Measurements from ENCODE around the gene NECTIN2. TPM values are rescaled to one million over a fixed set of nuclear protein-coding genes. Genes with fewer than 3 reads are reported as not detected.
"Not testable (repeated sequence)": the region's sequence is repeated elsewhere in the genome, so short reads cannot be mapped to it uniquely, and the experiment has no call there.

Gene NECTIN2
- total RNA-seq, 1 experiment from 2014 or later, result 176 TPM

- Histone ChIP-seq H3T11ph (ENCODE audit: low read length) (no peak overlapping the region), H2AFZ (ENCODE audit: low read length) (no peak overlapping the region), H3K27ac (ENCODE audit: insufficient read length, low read depth, low read length) (no peak overlapping the region), H3K79me2 (ENCODE audit: insufficient read depth, low read length) (no peaks in the 10 kb centered on the region), H2AK5ac (ENCODE audit: insufficient read length, low read length) (no peak overlapping the region), H4K8ac (replicated peaks; ENCODE audit: insufficient read length, low read depth, low read length) (no peak overlapping the region), H2BK120ac (ENCODE audit: low read depth, low read length, poor library complexity, severe bottlenecking) (no peak overlapping the region), H4K20me1 (ENCODE audit: control insufficient read depth, insufficient read depth, insufficient read length) (no peaks in the 10 kb centered on the region), H2BK15ac (ENCODE audit: low read depth, low read length) (no peak overlapping the region), H3K18ac (ENCODE audit: insufficient read length, low read depth, low read length) (no peak overlapping the region), H3K4ac (ENCODE audit: low read depth, low read length) (no peak overlapping the region), H3K9ac (ENCODE audit: extremely low read depth, insufficient read length, low read length) (no peak overlapping the region), H3K56ac (ENCODE audit: insufficient read length, low read depth, low read length) (no peak overlapping the region), H3K14ac (ENCODE audit: insufficient read depth, low read length) (no peak overlapping the region), H2BK5ac (ENCODE audit: insufficient read length, low read length) (no peak overlapping the region), H3K23ac (ENCODE audit: insufficient read length, low read depth, low read length) (no peak overlapping the region), H3K9me3 (ENCODE audit: control insufficient read depth, low read depth, low read length) (no peaks in the 10 kb centered on the region), H3K23me2 (ENCODE audit: insufficient read length, low read depth, low read length, poor library complexity, severe bottlenecking) (no peaks in the 10 kb centered on the region), H3K27me3 (ENCODE audit: insufficient read depth, low read length) (peaks cover 10% of the 10 kb centered on the region), H2BK20ac (ENCODE audit: low read depth, low read length, poor library complexity, severe bottlenecking) (no peak overlapping the region), H3K4me2 (ENCODE audit: insufficient read depth, insufficient read length, low read length) (no peak overlapping the region), H3K79me1 (ENCODE audit: insufficient read depth, low read depth, low read length, poor library complexity, severe bottlenecking) (no peaks in the 10 kb centered on the region), H2BK12ac (ENCODE audit: insufficient read length, low read depth, low read length) (no peak overlapping the region), H4K5ac (ENCODE audit: insufficient read length, low read depth, low read length) (no peak overlapping the region), H3K4me1 (ENCODE audit: insufficient read depth, low read length) (no peaks in the 10 kb centered on the region), H4K91ac (ENCODE audit: insufficient read length, low read depth, low read length) (no peak overlapping the region)
- no peak for TF ChIP-seq CTCF (conservative IDR thresholded peaks at IDR 0.05)
- H3K9me3 Mint-ChIP-seq, result no peaks in the 10 kb centered on the region
- H3K27me3 Mint-ChIP-seq (ENCODE audit: low read depth), result peaks cover 75% of the 10 kb centered on the region
- peaks cover 2 to 6% (median 3%) of the 10 kb centered on the region in 3 experiments; a peak in 4 of 7 replicates for H3K36me3 Mint-ChIP-seq (ENCODE audit: insufficient read depth in 1 of 3, low read depth in 3 of 3)
- peaks cover 0 to 7% of the 10 kb centered on the region in 2 experiments; a peak in 2 of 4 replicates for H3K4me1 Mint-ChIP-seq
- H3K4me3 Mint-ChIP-seq, result no peak overlapping the region
- no peak overlapping the region for H3K27ac Mint-ChIP-seq
- WGBS (ENCODE audit: extremely low coverage, insufficient read length, low lambda C conversion rate), result no CpG with 5 or more reads among the region's 4 CpGs
- DNase-seq, result no peak
These were observed 21.3 kb upstream of the NECTIN2 start for GRCh38 chr19:44824761-44825160.

DNA sequence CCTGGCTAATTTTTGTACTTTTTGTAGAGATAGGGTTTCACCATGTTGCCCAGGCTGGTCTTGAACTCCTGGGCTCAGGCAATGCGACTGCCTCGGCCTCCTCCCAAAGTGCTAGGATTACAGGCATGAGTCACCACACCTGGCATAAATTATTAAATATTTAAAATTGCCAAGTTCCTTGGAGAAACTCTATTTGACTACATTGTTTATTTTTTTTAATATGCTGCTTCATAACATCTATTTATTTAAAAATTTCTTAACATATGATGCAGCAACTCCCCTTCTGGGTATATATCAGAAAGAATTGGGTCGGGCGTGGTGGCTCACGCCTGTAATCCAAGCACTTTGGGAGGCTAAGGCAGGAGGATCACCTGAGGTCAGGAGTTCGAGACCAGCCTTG, 13.2 kb upstream of the NECTIN2 start:
- not testable (repeated sequence) for H3K27me3 ChIP-seq (ENCODE audit: insufficient read depth, low read length); H3K18ac ChIP-seq (ENCODE audit: insufficient read length, low read depth, low read length); H2BK5ac ChIP-seq (ENCODE audit: insufficient read length, low read length); H3K79me1 ChIP-seq (ENCODE audit: insufficient read depth, low read depth, low read length, poor library complexity, severe bottlenecking); H3K14ac ChIP-seq (ENCODE audit: insufficient read depth, low read length); H3K4me1 ChIP-seq (ENCODE audit: insufficient read depth, low read length); H3K9me3 ChIP-seq (ENCODE audit: control insufficient read depth, low read depth, low read length); H3T11ph ChIP-seq (ENCODE audit: low read length); H2BK120ac ChIP-seq (ENCODE audit: low read depth, low read length, poor library complexity, severe bottlenecking); H3K27ac Mint-ChIP-seq; H3K36me3 Mint-ChIP-seq (ENCODE audit: insufficient read depth in 1 of 3, low read depth in 3 of 3); H3K79me2 ChIP-seq (ENCODE audit: insufficient read depth, low read length); H3K4me2 ChIP-seq (ENCODE audit: insufficient read depth, insufficient read length, low read length); H2AFZ ChIP-seq (ENCODE audit: low read length); H3K23me2 ChIP-seq (ENCODE audit: insufficient read length, low read depth, low read length, poor library complexity, severe bottlenecking); H3K4me1 Mint-ChIP-seq; H2AK5ac ChIP-seq (ENCODE audit: insufficient read length, low read length); H4K20me1 ChIP-seq (ENCODE audit: control insufficient read depth, insufficient read depth, insufficient read length); DNase-seq; H4K91ac ChIP-seq (ENCODE audit: insufficient read length, low read depth, low read length); H4K8ac ChIP-seq (replicated peaks; ENCODE audit: insufficient read length, low read depth, low read length); H3K4me3 Mint-ChIP-seq; H3K4ac ChIP-seq (ENCODE audit: low read depth, low read length); H3K56ac ChIP-seq (ENCODE audit: insufficient read length, low read depth, low read length); H3K23ac ChIP-seq (ENCODE audit: insufficient read length, low read depth, low read length); H3K27ac ChIP-seq (ENCODE audit: insufficient read length, low read depth, low read length); H2BK15ac ChIP-seq (ENCODE audit: low read depth, low read length); H2BK12ac ChIP-seq (ENCODE audit: insufficient read length, low read depth, low read length); H4K5ac ChIP-seq (ENCODE audit: insufficient read length, low read depth, low read length); H3K9ac ChIP-seq (ENCODE audit: extremely low read depth, insufficient read length, low read length); H2BK20ac ChIP-seq (ENCODE audit: low read depth, low read length, poor library complexity, severe bottlenecking); H3K9me3 Mint-ChIP-seq
- WGBS (ENCODE audit: extremely low coverage, insufficient read length, low lambda C conversion rate), result no CpG with 5 or more reads among the region's 6 CpGs
- peaks cover 86% of the 10 kb centered on the region for H3K27me3 Mint-ChIP-seq (ENCODE audit: low read depth)

Data from H9 (cell line).